ENCODE results near the gene NSMCE4A. TPM values are rescaled to one million over a fixed set of nuclear protein-coding genes. Genes with fewer than 3 reads are reported as not detected.

NSMCE4A gene
- total and polyA plus RNA-seq, 9 of the 15 experiments (the other 6 are each of a cell fraction or from before 2014, with no cell fraction given), result 8.4 to 88.5 (median 46.4) TPM

DNA sequence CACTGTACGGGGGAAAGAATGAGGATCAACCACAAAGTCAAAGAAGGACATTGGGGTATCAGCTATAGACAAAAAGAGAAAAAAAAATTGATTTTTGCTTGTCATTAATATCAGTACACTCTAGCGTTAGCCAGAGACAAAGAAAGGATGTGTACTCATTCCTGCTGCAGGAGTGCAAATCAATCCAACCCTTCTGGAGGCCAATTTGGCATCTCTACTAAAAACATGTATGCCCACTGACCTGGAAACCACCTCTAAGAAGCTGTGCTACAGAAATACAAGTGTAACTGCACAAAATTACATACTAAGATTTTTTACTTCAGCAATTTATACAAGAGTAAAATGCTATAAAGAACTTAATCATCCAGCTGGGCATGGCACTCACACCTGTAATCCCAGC, 13.6 kb downstream of the NSMCE4A start (continued):
- TF ChIP-seq, protein P1, sequence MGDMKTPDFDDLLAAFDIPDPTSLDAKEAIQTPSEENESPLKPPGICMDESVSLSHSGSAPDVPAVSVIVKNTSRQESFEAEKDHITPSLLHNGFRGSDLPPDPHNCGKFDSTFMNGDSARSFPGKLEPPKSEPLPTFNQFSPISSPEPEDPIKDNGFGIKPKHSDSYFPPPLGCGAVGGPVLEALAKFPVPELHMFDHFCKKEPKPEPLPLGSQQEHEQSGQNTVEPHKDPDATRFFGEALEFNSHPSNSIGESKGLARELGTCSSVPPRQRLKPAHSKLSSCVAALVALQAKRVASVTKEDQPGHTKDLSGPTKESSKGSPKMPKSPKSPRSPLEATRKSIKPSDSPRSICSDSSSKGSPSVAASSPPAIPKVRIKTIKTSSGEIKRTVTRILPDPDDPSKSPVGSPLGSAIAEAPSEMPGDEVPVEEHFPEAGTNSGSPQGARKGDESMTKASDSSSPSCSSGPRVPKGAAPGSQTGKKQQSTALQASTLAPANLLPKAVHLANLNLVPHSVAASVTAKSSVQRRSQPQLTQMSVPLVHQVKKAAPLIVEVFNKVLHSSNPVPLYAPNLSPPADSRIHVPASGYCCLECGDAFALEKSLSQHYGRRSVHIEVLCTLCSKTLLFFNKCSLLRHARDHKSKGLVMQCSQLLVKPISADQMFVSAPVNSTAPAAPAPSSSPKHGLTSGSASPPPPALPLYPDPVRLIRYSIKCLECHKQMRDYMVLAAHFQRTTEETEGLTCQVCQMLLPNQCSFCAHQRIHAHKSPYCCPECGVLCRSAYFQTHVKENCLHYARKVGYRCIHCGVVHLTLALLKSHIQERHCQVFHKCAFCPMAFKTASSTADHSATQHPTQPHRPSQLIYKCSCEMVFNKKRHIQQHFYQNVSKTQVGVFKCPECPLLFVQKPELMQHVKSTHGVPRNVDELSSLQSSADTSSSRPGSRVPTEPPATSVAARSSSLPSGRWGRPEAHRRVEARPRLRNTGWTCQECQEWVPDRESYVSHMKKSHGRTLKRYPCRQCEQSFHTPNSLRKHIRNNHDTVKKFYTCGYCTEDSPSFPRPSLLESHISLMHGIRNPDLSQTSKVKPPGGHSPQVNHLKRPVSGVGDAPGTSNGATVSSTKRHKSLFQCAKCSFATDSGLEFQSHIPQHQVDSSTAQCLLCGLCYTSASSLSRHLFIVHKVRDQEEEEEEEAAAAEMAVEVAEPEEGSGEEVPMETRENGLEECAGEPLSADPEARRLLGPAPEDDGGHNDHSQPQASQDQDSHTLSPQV (IDR thresholded peaks at IDR 0.05), result no peak
- TF ChIP-seq ZNF561 (CRISPR knock-in tag; conservative IDR thresholded peaks at IDR 0.05) (no peak), KDM5B (IDR thresholded peaks at IDR 0.05; ENCODE audit: insufficient replicate concordance, low read depth, low read length) (no peak), ZNF830 (CRISPR knock-in tag; IDR thresholded peaks at IDR 0.05) (no peak), EHMT2 (IDR thresholded peaks at IDR 0.05) (no peak)

DNA sequence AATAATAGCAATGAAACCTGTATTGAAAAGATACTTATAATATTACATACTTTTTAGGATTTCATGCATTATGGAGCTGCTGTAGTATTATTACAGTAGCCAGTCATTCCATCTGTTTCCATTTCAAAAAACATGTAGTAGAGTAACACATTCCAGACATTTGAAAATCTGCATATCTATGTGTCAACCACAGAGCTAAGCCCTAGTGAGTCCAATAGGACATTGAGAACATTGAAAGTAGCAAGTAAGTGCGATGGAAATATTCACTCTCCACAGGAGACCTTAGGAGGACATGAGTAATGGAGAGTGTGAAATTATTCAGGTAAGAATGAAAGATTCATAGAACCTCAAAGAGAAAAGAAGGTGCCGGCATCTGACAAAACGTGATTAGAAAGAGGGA, 15.3 kb downstream of the NSMCE4A start:
- POLR2A ChIA-PET, result no interaction called here
- ATAC-seq, result no peak
- TF ChIP-seq KLF10 (CRISPR knock-in tag; IDR thresholded peaks at IDR 0.05), result no peak
- TF ChIP-seq, protein P2, sequence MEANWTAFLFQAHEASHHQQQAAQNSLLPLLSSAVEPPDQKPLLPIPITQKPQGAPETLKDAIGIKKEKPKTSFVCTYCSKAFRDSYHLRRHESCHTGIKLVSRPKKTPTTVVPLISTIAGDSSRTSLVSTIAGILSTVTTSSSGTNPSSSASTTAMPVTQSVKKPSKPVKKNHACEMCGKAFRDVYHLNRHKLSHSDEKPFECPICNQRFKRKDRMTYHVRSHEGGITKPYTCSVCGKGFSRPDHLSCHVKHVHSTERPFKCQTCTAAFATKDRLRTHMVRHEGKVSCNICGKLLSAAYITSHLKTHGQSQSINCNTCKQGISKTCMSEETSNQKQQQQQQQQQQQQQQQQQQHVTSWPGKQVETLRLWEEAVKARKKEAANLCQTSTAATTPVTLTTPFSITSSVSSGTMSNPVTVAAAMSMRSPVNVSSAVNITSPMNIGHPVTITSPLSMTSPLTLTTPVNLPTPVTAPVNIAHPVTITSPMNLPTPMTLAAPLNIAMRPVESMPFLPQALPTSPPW (CRISPR knock-in tag; IDR thresholded peaks at IDR 0.05), result no peak
- TF ChIP-seq HINFP (tag; conservative IDR thresholded peaks at IDR 0.05; ENCODE audit: low read depth), result no peak
- no peak for TF ChIP-seq SREBF2 (CRISPR knock-in tag; IDR thresholded peaks at IDR 0.05)
- TF ChIP-seq, protein P1 (IDR thresholded peaks at IDR 0.05), result no peak

More for the DNA sequence above, 15.3 kb downstream of the NSMCE4A start:
- H3K36me3 ChIP-seq (ENCODE audit: control insufficient read depth, insufficient read depth, low read length), result peaks cover 30% of the 10 kb centered on the region; the same call in 1 of the 3 replicates
- H3K4me3 ChIP-seq, result no peak overlapping the region
- no peak overlapping the region for H3K9ac ChIP-seq (ENCODE audit: insufficient read depth in 1 of 2, low read depth in 2 of 2, low read length in 2 of 2)
- H3K9me3 ChIP-seq (replicated peaks; ENCODE audit: control insufficient read depth, insufficient read depth, low read depth, low read length), result no peaks in the 10 kb centered on the region
- intact Hi-C loops (cut with micrococcal nuclease), result no loop called here
- in situ Hi-C loops (cut with MboI), result no loop called here
- H3K9me1 ChIP-seq (ENCODE audit: control insufficient read depth, insufficient read depth, low read length), result no peaks in the 10 kb centered on the region
- no peaks in the 10 kb centered on the region for H3K4me1 ChIP-seq (replicated peaks in 1 of 2; ENCODE audit: control insufficient read depth in 2 of 2, insufficient read depth in 2 of 2, low read length in 2 of 2)
- no peaks in the 10 kb centered on the region for H4K20me1 ChIP-seq (replicated peaks; ENCODE audit: control insufficient read depth, insufficient read depth, low read length)
- no TSS peak for BruUV-seq (replicated peaks)
- FAIRE-seq (no peak), DNase-seq (ENCODE audit: extremely low read depth in 1 of 4, low spot score in 3 of 4) (no peak)
- H3K27me3 ChIP-seq (ENCODE audit: control insufficient read depth in 2 of 2, insufficient read depth in 2 of 2, low read length in 2 of 2), result no peaks in the 10 kb centered on the region
- CTCF ChIA-PET (ENCODE audit: low intra/inter-chr PET ratio), result no interaction called here
- no peak overlapping the region for H3K27ac ChIP-seq (ENCODE audit: extremely low read depth, low read depth, low read length)
- H3K4me2 ChIP-seq (ENCODE audit: insufficient read depth, low read length), result no peak overlapping the region
- H3K79me2 ChIP-seq (ENCODE audit: control insufficient read depth, insufficient read depth, low read length), result no peaks in the 10 kb centered on the region
- H2AFZ ChIP-seq (ENCODE audit: low read depth, low read length), result no peak overlapping the region
- WGBS (ENCODE audit: insufficient coverage, low coverage, missing lambda C conversion rate), result 91% methylated on average over 1 of the region's 3 CpGs

All from K562 (cell line).